Cardiac septum (tissue), 1 donor: ENCODE data around the gene HOXA3. TPM values are rescaled to one million over a fixed set of nuclear protein-coding genes. Genes with fewer than 3 reads are reported as not detected.

Experiments used
- DNase-seq: peaks from one replicate; pipeline ENCODE4 v3.0.0-alpha.2; 2020; ENCODE audit warnings: low spot score
- intact Hi-C: fragments of 100-400 bp; cut with DNase I; formaldehyde crosslinking; loops from one replicate; pipeline ENCODE4 v1.14.0; 2022
- long read RNA-seq: library from polyadenylated mRNA; unstranded; transcript quantifications from one replicate; pipeline ENCODE4 v2.0.0, GENCODE V29; 2021
- total RNA-seq: library from RNA; stranded (reverse); fragmentation: NEBNext Ultra II Directional; extraction: Animal tissue kit (Norgen Biotek cat#: 25700); gene quantifications from one replicate; pipeline ENCODE4 v1.2.1, GENCODE V29; 2021
- donor health status: DM: no; HTN: no; CAD: no.

Gene HOXA3
- total RNA-seq, result 0.40 TPM
- long read RNA-seq, result 0 reads

DNA sequence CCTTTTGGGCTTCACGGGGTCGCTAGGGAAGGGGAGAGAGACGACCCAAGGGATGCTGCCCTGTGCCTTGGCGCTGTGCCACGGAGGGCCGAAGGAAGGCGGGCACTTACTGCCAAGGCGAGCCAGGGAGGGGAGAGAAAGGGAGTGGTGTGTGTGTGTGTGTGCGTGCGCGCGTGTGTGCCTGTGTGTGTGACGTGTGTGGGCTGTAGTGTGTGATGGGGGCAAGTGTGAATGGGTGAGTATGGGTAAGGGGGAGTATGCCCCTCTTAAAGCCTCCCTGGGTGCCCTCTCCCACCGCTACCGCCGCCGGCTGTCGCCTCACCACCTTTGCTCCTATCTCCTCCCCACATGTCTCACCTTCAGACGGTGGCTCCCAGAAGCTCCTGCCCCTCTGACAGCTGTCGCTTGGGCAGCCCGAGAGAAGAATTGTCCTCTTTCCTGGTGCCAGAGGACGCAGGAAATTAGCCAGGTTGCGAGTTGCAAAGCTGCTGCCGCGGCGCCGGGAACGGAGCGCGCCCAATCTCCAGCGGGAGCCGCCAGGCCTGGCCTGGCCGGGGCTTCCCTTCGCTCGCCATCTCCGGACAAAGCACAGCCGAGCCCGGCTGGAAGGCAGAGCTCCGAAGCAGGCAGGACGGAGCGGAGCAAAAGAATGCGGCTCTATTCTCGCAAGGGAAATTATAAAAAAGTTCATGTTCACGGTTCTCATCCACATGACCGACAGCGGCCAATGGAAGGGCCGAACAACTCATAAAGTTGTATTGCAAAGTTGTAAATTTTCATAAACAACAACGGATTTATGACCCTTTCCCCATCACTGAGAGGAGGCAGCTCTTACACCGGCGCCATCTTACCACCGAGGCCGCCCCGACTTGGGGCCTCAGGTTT is at the start of gene HOXA3:
HOXA3 (minus strand) TSS at position 653 of the 885 bp plus-strand sequence. CDS start 41,943 bp downstream, outside the sequence.
- DNase-seq, result peak; percentile 41
- intact Hi-C loops, result no loop called here

DNA sequence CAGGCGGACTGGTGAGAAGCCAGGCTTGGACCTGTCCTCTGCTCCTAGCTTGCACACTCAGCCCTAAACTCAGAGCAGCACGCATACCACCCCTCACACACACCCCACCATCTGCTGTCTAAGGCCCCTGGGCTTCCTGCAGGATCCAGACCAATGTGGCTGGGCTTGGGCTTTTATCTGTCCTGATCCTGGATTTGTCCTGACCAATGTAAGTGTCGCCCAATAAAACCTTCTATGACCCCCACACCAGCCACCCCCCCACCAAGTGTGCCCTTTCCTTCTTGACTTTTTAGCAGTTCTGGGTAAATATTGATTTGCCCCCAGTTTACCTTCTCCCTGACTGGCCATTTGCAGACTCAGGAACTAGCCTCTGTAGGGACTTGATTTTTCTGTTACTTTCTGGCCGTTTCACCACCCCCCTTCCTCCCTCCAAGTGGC is 49.2 kb upstream of the HOXA3 start:
- DNase-seq, result peak; percentile 54
- intact Hi-C loops, result no loop called here

- intact Hi-C loops, result no loop called here
- peak; percentile 44 for DNase-seq
These were observed 48.6 kb upstream of the HOXA3 start for GRCh38 chr7:27200761-27201579.

- intact Hi-C loops, result loop anchor here (5.0 to 10.0 kb wide), 3 partner anchors 722 to 895 kb away; no protein-coding TSS in a partner anchor
- peak; percentile 61 for DNase-seq
These were observed 47.7 kb upstream of the HOXA3 start, which contains the start of gene HOXA13 for GRCh38 chr7:27199849-27200760. HOXA13 (minus strand) TSS chr7:27200091; CDS start chr7:27200077, 14 bp downstream.

- intact Hi-C loops, result loop anchor here (5.0 to 10.0 kb wide), 3 partner anchors 723 to 896 kb away; no protein-coding TSS in a partner anchor
- DNase-seq, result peak; percentile 55
These were observed 46.8 kb upstream of the HOXA3 start for GRCh38 chr7:27198871-27199801.

DNA sequence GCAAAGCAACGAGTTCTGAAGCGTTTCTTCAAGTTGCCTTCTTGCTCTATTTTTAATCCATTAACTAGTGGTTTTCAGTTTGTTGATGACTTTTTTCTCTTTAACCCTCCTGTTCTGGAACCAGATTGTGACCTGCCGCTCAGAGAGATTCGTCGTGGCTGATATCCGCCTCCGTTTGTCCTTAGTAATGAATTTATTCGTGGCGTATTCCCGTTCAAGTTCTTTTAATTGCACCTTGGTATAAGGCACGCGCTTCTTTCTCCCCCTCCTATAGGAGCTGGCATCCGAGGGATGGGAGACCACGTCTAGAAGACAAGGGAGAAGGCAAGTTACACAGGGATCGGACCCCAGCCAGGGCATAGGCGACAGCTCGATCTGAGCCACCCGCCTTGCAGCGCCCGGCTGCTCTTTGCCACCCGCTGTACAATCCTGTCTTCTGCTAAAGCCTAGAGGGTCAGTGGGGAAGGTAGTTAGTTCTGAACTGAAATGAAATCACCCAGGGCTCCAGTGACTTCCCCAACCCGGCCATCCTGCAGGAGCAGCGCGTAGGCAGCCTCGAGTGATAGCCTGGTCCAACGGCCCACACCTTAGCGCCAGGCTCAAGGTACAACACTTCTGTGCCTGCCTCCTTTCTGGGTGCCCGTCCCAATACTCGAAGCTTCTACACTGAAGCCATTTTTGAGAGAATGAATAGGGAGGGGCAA is 45.9 kb upstream of the HOXA3 start:
- DNase-seq, result no peak
- intact Hi-C loops, result loop anchor here (5.0 to 10.0 kb wide), 3 partner anchors 724 to 897 kb away; no protein-coding TSS in a partner anchor

DNA sequence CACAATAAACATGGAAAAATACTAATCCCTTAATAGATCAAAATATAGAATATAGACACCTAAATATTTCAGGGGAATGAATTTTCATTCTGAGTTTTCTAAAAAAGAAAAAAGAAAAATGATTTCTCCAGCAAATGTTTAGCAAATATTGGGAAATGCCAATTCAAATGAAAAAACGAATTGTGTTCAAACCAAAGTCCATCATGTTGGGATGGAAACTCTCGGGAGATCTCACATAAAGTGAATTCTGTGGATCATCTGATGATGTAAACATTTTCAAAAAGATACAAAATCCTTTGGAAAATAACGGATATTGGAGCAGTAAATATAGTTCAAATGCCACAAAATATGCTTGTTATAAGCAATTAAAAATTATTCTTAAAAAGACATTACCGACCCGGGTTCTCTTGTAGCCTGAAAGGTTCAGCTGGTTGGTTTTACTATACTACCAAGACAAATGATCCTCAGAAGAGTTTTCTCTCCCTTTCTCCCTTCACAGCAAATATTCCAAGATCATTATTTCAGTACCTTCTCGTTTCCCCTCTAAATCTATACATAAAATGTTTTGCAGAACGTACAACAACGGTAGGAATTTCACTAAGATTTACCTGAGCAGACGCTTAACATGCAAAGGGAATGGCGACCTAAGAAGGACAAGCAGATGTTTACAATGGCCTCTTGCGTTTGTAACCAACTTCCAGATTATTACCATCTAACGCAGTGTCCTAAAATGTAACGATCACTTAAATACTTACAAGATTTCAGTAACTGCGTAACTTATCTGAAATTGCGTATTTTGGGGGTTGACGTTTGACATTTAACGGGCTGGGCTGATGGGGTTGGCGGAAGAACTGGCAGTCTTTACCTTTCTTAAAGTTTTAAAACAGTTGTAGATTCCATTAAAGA is 45.0 kb upstream of the HOXA3 start:
- intact Hi-C loops, result loop anchor here (5.0 to 10.0 kb wide), 3 partner anchors 725 to 897 kb away; no protein-coding TSS in a partner anchor
- DNase-seq, result no peak

- intact Hi-C loops, result loop anchor here (5.0 to 10.0 kb wide), 3 partner anchors 726 to 898 kb away; no protein-coding TSS in a partner anchor
- peak; percentile 86 for DNase-seq
These were observed 43.9 kb upstream of the HOXA3 start for GRCh38 chr7:27196287-27196767.

DNA sequence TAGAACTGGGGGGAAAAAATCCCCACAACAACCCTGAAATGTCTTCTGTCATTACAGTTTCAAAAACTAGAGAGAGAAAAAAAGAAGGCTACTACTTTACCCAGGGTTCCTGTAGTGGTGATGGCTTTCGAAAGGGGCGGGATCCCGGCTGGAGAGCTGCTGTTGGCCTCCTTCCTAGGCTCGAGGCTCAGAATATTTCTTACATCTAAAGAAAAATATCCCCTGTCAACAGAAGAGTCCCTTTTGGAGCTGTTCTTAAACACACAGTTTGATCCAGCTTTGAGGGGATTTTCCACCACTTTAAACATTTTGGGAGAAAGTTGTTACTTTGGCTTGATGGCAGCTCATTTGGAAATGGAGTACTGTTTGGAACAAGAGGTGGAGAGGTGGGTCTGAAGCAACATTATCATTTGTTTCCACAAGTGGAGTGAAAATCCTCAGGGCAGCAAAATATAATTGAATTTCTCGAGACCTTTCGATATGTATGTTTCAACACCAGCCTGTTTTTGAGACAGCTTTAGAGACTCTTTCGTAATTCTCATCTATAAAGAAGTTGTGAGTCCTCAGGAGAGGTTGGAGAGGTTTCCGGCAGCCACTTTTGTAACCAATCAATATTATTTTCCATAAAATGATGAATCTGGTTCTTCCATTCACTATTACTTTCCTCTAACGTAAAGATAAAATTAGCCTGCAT is 42.5 kb upstream of the HOXA3 start:
- intact Hi-C loops, result loop anchor here (5.0 to 10.0 kb wide), 3 partner anchors 727 to 900 kb away; no protein-coding TSS in a partner anchor
- no peak for DNase-seq

DNA sequence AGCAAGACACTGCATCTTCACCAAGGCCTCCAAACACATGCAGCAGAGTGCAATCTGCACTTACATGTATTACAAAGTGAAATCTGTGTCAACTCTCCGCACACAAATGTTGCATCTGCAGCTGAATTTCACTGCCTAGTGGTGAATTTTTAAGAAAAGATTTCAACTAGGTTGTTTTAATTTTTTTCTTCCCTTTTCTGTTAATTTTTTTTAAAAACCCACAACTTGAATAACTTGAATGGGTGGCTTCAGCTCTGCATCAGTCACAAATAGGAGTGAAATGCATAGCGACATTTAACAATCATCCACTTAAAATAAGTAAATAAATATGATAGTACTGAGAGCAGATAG is 41.6 kb upstream of the HOXA3 start:
- intact Hi-C loops, result loop anchor here (10.0 kb wide), 1 partner anchor 901 kb away; no protein-coding TSS in a partner anchor
- no peak for DNase-seq

GRCh38 chr7:27193335-27194001 is 41.1 kb upstream of the HOXA3 start:
- DNase-seq, result no peak
- intact Hi-C loops, result loop anchor here (10.0 kb wide), 1 partner anchor 901 kb away; no protein-coding TSS in a partner anchor

GRCh38 chr7:27192546-27193334 is 40.4 kb upstream of the HOXA3 start:
- intact Hi-C loops, result loop anchor here (10.0 kb wide), 1 partner anchor 902 kb away; no protein-coding TSS in a partner anchor
- DNase-seq, result peak; percentile 69

GRCh38 chr7:27191833-27192545 is 39.6 kb upstream of the HOXA3 start:
- intact Hi-C loops, result loop anchor here (10.0 kb wide), 1 partner anchor 903 kb away; no protein-coding TSS in a partner anchor
- DNase-seq, result peak; percentile 72
